Measurements from ENCODE around the gene CILP2.

Gene CILP2

GRCh38 chr19:19528721-19529490 lies 9.2 kb upstream of the CILP2 start, which contains the start of gene YJEFN3:
Gene YJEFN3, plus strand, starts transcription at chr19:19528911. Its CDS starts 22 bp downstream, at chr19:19528933.
- Histone ChIP-seq H3K4me2 (ENCODE audit: low read depth, low read length, poor library complexity, severe bottlenecking) (no peak within 1 kb of the TSS), H3K9ac (ENCODE audit: low read depth, low read length, poor library complexity, severe bottlenecking) (no peak within 1 kb of the TSS), H3K9me2 (replicated peaks; ENCODE audit: low read depth, low read length) (no peaks in the 10 kb centered on the region), H3F3A (ENCODE audit: low read depth) (no peaks in the 10 kb centered on the region), H3K36me3 (ENCODE audit: insufficient read depth, low read length) (peaks cover 14% of the 10 kb centered on the region; the same call in 1 of the 2 replicates), H3K4me3 (ENCODE audit: low read length, poor library complexity, severe bottlenecking) (no peak within 1 kb of the TSS), H3K79me2 (ENCODE audit: insufficient read depth, low read length) (peaks cover 18% of the 10 kb centered on the region; the same call in 1 of the 2 replicates), H4K20me1 (ENCODE audit: insufficient read depth, low read length, poor library complexity, severe bottlenecking) (peaks cover 22% of the 10 kb centered on the region), H3K9me3 (ENCODE audit: insufficient read depth, low read depth, low read length) (no peaks in the 10 kb centered on the region), H3K27me3 (ENCODE audit: insufficient read depth, low read length, poor library complexity, severe bottlenecking) (no peaks in the 10 kb centered on the region), H2AFZ (ENCODE audit: low read length) (no peak within 1 kb of the TSS), H3K4me1 (ENCODE audit: insufficient read depth, low read length, poor library complexity, severe bottlenecking) (peaks cover 16% of the 10 kb centered on the region)
- TF ChIP-seq CTCF (conservative IDR thresholded peaks at IDR 0.05; ENCODE audit: low read length) (no peak), EZH2phosphoT487 (IDR thresholded peaks at IDR 0.05; ENCODE audit: borderline replicate concordance) (no peak)

GRCh38 chr19:19529783-19530422 lies 8.2 kb upstream of the CILP2 start:
- Histone ChIP-seq H3F3A (ENCODE audit: low read depth) (no peaks in the 10 kb centered on the region), H3K9ac (ENCODE audit: low read depth, low read length, poor library complexity, severe bottlenecking) (no peak overlapping the region), H3K36me3 (ENCODE audit: insufficient read depth, low read length) (peaks cover 14% of the 10 kb centered on the region; the same call in 1 of the 2 replicates), H3K27me3 (ENCODE audit: insufficient read depth, low read length, poor library complexity, severe bottlenecking) (no peaks in the 10 kb centered on the region), H3K79me2 (ENCODE audit: insufficient read depth, low read length) (peaks cover 10% of the 10 kb centered on the region; the same call in 1 of the 2 replicates), H2AFZ (ENCODE audit: low read length) (no peak overlapping the region), H3K9me3 (ENCODE audit: insufficient read depth, low read depth, low read length) (no peaks in the 10 kb centered on the region), H3K4me3 (ENCODE audit: low read length, poor library complexity, severe bottlenecking) (no peak overlapping the region), H3K4me1 (ENCODE audit: insufficient read depth, low read length, poor library complexity, severe bottlenecking) (peaks cover 9% of the 10 kb centered on the region), H4K20me1 (ENCODE audit: insufficient read depth, low read length, poor library complexity, severe bottlenecking) (peaks cover 19% of the 10 kb centered on the region), H3K9me2 (replicated peaks; ENCODE audit: low read depth, low read length) (no peaks in the 10 kb centered on the region), H3K4me2 (ENCODE audit: low read depth, low read length, poor library complexity, severe bottlenecking) (no peak overlapping the region)
- no peak for TF ChIP-seq CTCF (conservative IDR thresholded peaks at IDR 0.05; ENCODE audit: low read length)
- TF ChIP-seq EZH2phosphoT487 (IDR thresholded peaks at IDR 0.05; ENCODE audit: borderline replicate concordance): no peak

DNA sequence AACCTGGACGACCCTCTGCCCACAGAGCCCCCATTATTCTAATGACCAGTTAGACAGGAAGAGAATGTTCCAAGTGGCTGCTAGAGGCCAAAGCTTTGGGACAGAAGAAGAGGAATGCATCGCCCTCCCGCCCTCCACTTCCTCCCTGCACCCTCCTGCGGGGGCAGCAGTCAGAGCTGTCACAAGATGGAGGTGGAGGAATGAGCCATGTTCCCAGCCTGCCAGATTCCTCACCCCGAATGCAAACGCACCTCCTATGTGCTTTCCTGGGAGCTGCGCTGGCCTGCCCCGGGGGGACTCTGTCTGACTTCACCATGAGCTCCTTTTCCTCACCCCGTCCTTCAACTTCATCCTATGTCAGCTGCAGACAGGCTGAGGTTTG lies 7.7 kb upstream of the CILP2 start:
- Histone ChIP-seq H3K36me3 (ENCODE audit: insufficient read depth, low read length) (peaks cover 14% of the 10 kb centered on the region; the same call in 1 of the 2 replicates), H3K79me2 (ENCODE audit: insufficient read depth, low read length) (peaks cover 5% of the 10 kb centered on the region; the same call in 1 of the 2 replicates), H3F3A (ENCODE audit: low read depth) (no peaks in the 10 kb centered on the region), H4K20me1 (ENCODE audit: insufficient read depth, low read length, poor library complexity, severe bottlenecking) (peaks cover 14% of the 10 kb centered on the region), H3K4me3 (ENCODE audit: low read length, poor library complexity, severe bottlenecking) (no peak overlapping the region), H3K9me2 (replicated peaks; ENCODE audit: low read depth, low read length) (no peaks in the 10 kb centered on the region), H3K27me3 (ENCODE audit: insufficient read depth, low read length, poor library complexity, severe bottlenecking) (no peaks in the 10 kb centered on the region), H3K9ac (ENCODE audit: low read depth, low read length, poor library complexity, severe bottlenecking) (no peak overlapping the region), H3K4me1 (ENCODE audit: insufficient read depth, low read length, poor library complexity, severe bottlenecking) (peaks cover 8% of the 10 kb centered on the region), H2AFZ (ENCODE audit: low read length) (no peak overlapping the region), H3K4me2 (ENCODE audit: low read depth, low read length, poor library complexity, severe bottlenecking) (no peak overlapping the region), H3K9me3 (ENCODE audit: insufficient read depth, low read depth, low read length) (no peaks in the 10 kb centered on the region)
- no peak for TF ChIP-seq EZH2phosphoT487 (IDR thresholded peaks at IDR 0.05; ENCODE audit: borderline replicate concordance)
- no peak for TF ChIP-seq CTCF (conservative IDR thresholded peaks at IDR 0.05; ENCODE audit: low read length)
